Ishikawa (cell line): ENCODE measurements around the gene DTX1.

Source experiments
- CEBPB ChIP-seq: IDR thresholded peaks from 2 replicates; pipeline ENCODE4 v1.6.1; 2012
- CREB1 ChIP-seq: IDR thresholded peaks from 2 replicates; pipeline ENCODE4 v1.6.1; 2012; ENCODE audit warnings: low read depth
- EGR1 ChIP-seq: IDR thresholded peaks from 2 replicates; pipeline ENCODE4 v1.6.1; 2012
- EP300 ChIP-seq: IDR thresholded peaks from 2 replicates; pipeline ENCODE4 v1.6.1; 2012; ENCODE audit warnings: borderline replicate concordance
- FOXM1 ChIP-seq: IDR thresholded peaks from 2 replicates; pipeline ENCODE4 v1.6.1; 2012; ENCODE audit warnings: low read depth, borderline replicate concordance
- NFIC ChIP-seq: IDR thresholded peaks from 2 replicates; pipeline ENCODE4 v1.6.1; 2012
- RAD21 ChIP-seq: IDR thresholded peaks from 2 replicates; pipeline ENCODE4 v1.6.1; 2012; ENCODE audit warnings: low read depth
- TAF1 ChIP-seq: IDR thresholded peaks from 2 replicates; pipeline ENCODE4 v1.6.1; 2012; ENCODE audit warnings: low read depth, mild to moderate bottlenecking
- TCF12 ChIP-seq: IDR thresholded peaks from 2 replicates; pipeline ENCODE4 v1.6.1; 2012; ENCODE audit warnings: low read depth
- TEAD4 ChIP-seq: IDR thresholded peaks from 2 replicates; pipeline ENCODE4 v1.6.1; 2012
- USF1 ChIP-seq: IDR thresholded peaks from 2 replicates; pipeline ENCODE4 v1.6.1; 2012
- YY1 ChIP-seq: IDR thresholded peaks from 2 replicates; pipeline ENCODE4 v1.6.1; 2012; ENCODE audit warnings: low read depth
- ZBTB7A ChIP-seq: IDR thresholded peaks from 2 replicates; pipeline ENCODE4 v1.6.1; 2012; ENCODE audit warnings: low read depth
- TF ChIP-seq, protein P1 (sequence below): IDR thresholded peaks from 2 replicates; pipeline ENCODE4 v1.6.1; 2012
- TF ChIP-seq, protein P2 (sequence below): IDR thresholded peaks from 2 replicates; pipeline ENCODE4 v1.6.1; 2012; ENCODE audit warnings: low read depth, mild to moderate bottlenecking

DTX1 gene

DNA sequence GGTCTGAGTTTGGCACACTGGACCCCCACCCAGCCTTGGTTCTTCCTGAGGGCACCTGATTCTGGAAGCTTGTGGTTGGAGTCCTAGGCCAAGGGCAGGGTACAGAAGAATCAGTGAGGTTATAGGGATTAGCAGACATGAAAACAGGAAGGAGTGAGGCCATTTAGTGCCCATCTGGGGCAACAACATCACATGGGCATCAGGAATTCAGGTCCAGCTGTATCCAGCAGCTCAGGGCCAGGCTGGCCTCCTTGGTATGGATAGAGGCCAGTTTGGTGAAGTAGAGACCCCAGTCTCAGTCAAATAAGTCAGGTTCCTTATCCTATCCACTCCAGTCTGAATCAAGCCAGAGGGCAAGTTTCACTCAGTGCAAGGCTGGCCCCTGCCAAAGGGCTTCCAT is 42.8 kb downstream of the DTX1 start:
- TF ChIP-seq, protein P1, sequence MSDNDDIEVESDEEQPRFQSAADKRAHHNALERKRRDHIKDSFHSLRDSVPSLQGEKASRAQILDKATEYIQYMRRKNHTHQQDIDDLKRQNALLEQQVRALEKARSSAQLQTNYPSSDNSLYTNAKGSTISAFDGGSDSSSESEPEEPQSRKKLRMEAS, result no peak
- TF ChIP-seq TCF12 (no peak), USF1 (no peak), RAD21 (no peak), ZBTB7A (no peak), CREB1 (no peak)

DNA sequence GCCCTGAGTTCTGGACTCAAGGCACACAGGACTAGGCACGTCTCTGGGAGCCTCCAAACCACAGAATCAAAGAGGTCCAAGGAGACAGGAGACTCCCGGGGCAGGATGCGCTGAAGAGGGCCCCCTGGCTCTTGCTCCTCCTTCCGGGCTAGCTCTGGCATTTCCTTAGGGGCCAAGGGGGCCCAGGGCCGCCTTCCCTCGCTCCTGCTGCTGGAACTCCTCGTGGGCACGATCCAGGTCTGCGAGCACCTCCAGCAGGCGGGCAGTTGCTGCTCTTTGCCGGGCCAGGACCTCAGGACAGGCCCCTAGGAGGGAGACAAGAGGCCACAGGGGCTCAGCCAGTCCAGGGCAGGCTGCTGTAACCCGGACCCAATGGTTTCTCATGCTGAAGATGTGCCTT is 43.2 kb downstream of the DTX1 start:
- no peak for TF ChIP-seq EGR1
- TF ChIP-seq, protein P1, result no peak
- TF ChIP-seq TCF12, result no peak
- TF ChIP-seq NFIC, result no peak
- no peak for TF ChIP-seq ZBTB7A
- TF ChIP-seq, protein P2, sequence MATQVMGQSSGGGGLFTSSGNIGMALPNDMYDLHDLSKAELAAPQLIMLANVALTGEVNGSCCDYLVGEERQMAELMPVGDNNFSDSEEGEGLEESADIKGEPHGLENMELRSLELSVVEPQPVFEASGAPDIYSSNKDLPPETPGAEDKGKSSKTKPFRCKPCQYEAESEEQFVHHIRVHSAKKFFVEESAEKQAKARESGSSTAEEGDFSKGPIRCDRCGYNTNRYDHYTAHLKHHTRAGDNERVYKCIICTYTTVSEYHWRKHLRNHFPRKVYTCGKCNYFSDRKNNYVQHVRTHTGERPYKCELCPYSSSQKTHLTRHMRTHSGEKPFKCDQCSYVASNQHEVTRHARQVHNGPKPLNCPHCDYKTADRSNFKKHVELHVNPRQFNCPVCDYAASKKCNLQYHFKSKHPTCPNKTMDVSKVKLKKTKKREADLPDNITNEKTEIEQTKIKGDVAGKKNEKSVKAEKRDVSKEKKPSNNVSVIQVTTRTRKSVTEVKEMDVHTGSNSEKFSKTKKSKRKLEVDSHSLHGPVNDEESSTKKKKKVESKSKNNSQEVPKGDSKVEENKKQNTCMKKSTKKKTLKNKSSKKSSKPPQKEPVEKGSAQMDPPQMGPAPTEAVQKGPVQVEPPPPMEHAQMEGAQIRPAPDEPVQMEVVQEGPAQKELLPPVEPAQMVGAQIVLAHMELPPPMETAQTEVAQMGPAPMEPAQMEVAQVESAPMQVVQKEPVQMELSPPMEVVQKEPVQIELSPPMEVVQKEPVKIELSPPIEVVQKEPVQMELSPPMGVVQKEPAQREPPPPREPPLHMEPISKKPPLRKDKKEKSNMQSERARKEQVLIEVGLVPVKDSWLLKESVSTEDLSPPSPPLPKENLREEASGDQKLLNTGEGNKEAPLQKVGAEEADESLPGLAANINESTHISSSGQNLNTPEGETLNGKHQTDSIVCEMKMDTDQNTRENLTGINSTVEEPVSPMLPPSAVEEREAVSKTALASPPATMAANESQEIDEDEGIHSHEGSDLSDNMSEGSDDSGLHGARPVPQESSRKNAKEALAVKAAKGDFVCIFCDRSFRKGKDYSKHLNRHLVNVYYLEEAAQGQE, result no peak
- TF ChIP-seq CEBPB, result no peak
- TF ChIP-seq RAD21, result no peak
- no peak for TF ChIP-seq YY1
- TF ChIP-seq FOXM1, result no peak
- no peak for TF ChIP-seq TAF1

- TF ChIP-seq TCF12, result no peak
- TF ChIP-seq USF1, result no peak
- no peak for TF ChIP-seq YY1
- no peak for TF ChIP-seq CEBPB
- TF ChIP-seq EGR1, result no peak
- TF ChIP-seq EP300, result no peak
- TF ChIP-seq, protein P1, result no peak
- TF ChIP-seq, protein P2, result no peak
- no peak for TF ChIP-seq CREB1
- TF ChIP-seq ZBTB7A, result no peak
- TF ChIP-seq NFIC, result no peak
- no peak for TF ChIP-seq RAD21
- no peak for TF ChIP-seq TAF1
- no peak for TF ChIP-seq TEAD4
- TF ChIP-seq FOXM1, result no peak
Measured at GRCh38 chr12:113101751-113102150, 45.2 kb downstream of the DTX1 start.

DNA sequence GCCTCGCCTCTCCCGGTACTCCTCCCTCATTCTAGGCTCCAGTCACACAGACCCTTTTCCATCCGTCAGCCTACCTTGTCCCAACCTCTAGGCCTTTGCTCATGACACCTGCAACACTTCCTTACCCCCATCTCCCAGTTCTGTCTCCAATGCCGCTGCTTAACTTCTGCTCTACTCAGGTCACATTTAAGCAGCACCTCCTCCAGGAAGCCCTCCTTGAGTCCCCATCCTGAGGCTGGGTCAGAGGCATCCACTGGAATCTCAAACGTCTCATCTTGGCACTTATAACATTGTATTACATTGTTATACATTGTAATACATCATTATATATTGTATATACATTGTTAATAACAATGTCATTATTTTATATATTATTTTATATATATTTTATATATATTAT is 46.3 kb downstream of the DTX1 start:
- TF ChIP-seq TCF12 (no peak), CEBPB (no peak), EGR1 (no peak), USF1 (no peak), EP300 (no peak), FOXM1 (no peak), NFIC (no peak), TEAD4 (no peak), ZBTB7A (no peak), TAF1 (no peak), CREB1 (no peak), RAD21 (no peak), YY1 (no peak)
- TF ChIP-seq, protein P2, result no peak
- TF ChIP-seq, protein P1, result no peak
